ENCODE data around the gene SLC26A1.

DNA sequence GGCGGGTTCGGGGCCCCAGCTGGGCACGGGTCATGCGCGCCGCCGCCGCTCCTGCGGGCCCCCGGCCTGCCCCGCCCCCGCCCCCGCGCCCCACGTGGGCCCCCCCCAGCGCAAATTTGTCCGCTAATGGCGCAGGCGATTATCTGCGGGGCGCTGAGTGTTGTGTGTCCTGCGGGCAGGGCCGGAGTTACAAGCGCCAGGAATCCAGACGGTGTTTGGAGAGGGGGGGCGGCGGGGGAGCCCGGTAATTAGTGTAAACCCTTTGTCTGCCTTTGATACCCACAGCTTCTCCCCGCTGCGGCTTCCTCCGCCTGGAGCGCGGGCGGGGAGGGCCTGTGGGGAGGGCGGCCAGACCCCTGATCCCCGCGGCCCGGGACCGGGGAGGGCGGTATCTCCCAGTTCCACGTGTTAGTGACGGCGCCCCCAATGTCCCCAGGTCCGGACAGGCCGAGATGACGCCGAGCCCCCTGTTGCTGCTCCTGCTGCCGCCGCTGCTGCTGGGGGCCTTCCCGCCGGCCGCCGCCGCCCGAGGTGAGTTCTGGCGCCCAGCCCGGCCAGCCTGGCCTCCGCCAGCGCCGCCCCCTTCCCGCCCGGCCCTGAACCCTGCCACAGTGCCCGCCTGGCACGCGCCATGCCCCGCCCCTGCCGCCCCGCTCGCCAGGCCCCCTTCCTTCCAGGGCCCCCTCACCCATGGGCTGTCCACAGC lies 19.0 kb upstream of the SLC26A1 start:
- no peak for TF ChIP-seq EZH2phosphoT487 (IDR thresholded peaks at IDR 0.05; ENCODE audit: insufficient read depth, low read depth)
- TF ChIP-seq EZH2 (IDR thresholded peaks at IDR 0.05; ENCODE audit: insufficient read depth, poor library complexity, severe bottlenecking): no peak
